WTC11 (cell line): ENCODE data around the gene UBL4A. TPM values are rescaled to one million over a fixed set of nuclear protein-coding genes. Genes with fewer than 3 reads are reported as not detected.

Experiments used
- ATAC-seq: fragments of 200-7000 bp; cut with Tn5 transposase; 2 replicates; pipeline ENCODE4 v1.10.0; 2021; ENCODE audit warnings: mild to moderate bottlenecking, moderate library complexity
- CTCF ChIA-PET: fragments of 300-600 bp; sonication (Branson Sonifier 250); formaldehyde crosslinking; loops from one replicate; lab custom pipeline; 2021; ENCODE audit warnings: antibody characterized with exemption; lab: Charles Lee
- POLR2A ChIA-PET: fragments of 350-600 bp; sonication (Branson Sonifier 250); formaldehyde crosslinking; loops from one replicate; lab custom pipeline; 2021; ENCODE audit warnings: antibody characterized with exemption; lab: Charles Lee
- DNase-seq: peaks from one replicate; pipeline ENCODE4 v3.0.0; 2021; ENCODE audit warnings: low spot score
- H3K27ac Mint-ChIP-seq: 2 replicates; pipeline ENCODE4 v1.8.0; 2021; ENCODE audit warnings: mixed read lengths
- H3K27me3 Mint-ChIP-seq: 2 replicates; pipeline ENCODE4 v1.8.0; 2021; ENCODE audit warnings: low read depth, mild to moderate bottlenecking, moderate library complexity, mixed read lengths
- H3K36me3 Mint-ChIP-seq: 2 replicates; pipeline ENCODE4 v1.8.0; 2021; ENCODE audit warnings: mixed read lengths
- H3K4me1 Mint-ChIP-seq: 2 replicates; pipeline ENCODE4 v1.8.0; 2022; ENCODE audit warnings: mixed read lengths
- H3K4me3 Mint-ChIP-seq: 2 replicates; pipeline ENCODE4 v1.8.0; 2021; ENCODE audit warnings: mild to moderate bottlenecking, moderate library complexity, mixed read lengths
- H3K9me3 Mint-ChIP-seq: 2 replicates; pipeline ENCODE4 v1.8.0; 2021; ENCODE audit warnings: mixed read lengths
- ATF1 ChIP-seq: sonication (generic); formaldehyde crosslinking; IDR thresholded peaks from 2 replicates; pipeline ENCODE4 v1.8.1; 2023; ENCODE audit warnings: mild to moderate bottlenecking, moderate library complexity, missing genetic modification reagents
- ATF3 ChIP-seq: sonication (generic); formaldehyde crosslinking; conservative IDR thresholded peaks from 2 replicates; pipeline ENCODE4 v1.8.1; 2022; ENCODE audit warnings: mild to moderate bottlenecking, missing genetic modification reagents
- ATF6 ChIP-seq: sonication (generic); formaldehyde crosslinking; IDR thresholded peaks from 2 replicates; pipeline ENCODE4 v1.8.1; 2023; ENCODE audit warnings: mild to moderate bottlenecking, missing genetic modification reagents
- IRF2 ChIP-seq: sonication (generic); formaldehyde crosslinking; IDR thresholded peaks from 2 replicates; pipeline ENCODE4 v1.8.0; 2022; ENCODE audit warnings: low read depth, missing genetic modification reagents, borderline replicate concordance
- MAX ChIP-seq: sonication (generic); formaldehyde crosslinking; IDR thresholded peaks from 2 replicates; pipeline ENCODE4 v1.8.0; 2022; ENCODE audit warnings: mild to moderate bottlenecking, missing genetic modification reagents
- PRDM15 ChIP-seq: sonication (generic); formaldehyde crosslinking; IDR thresholded peaks from 2 replicates; pipeline ENCODE4 v1.8.0; 2022; ENCODE audit warnings: missing genetic modification reagents
- PRRX2 ChIP-seq: fragments of 250-450 bp; sonication (Bioruptor Pico); IDR thresholded peaks from 2 replicates; pipeline ENCODE4 v1.8.0; 2021; ENCODE audit warnings: mild to moderate bottlenecking
- SMAD4 ChIP-seq: sonication (generic); formaldehyde crosslinking; IDR thresholded peaks from 2 replicates; pipeline ENCODE4 v1.8.0; 2022; ENCODE audit warnings: mild to moderate bottlenecking, missing genetic modification reagents
- ZNF138 ChIP-seq: sonication (generic); formaldehyde crosslinking; conservative IDR thresholded peaks from 2 replicates; pipeline ENCODE4 v1.8.1; 2022; ENCODE audit warnings: mild to moderate bottlenecking, moderate library complexity, missing genetic modification reagents
- ZNF396 ChIP-seq: fragments of 250-450 bp; sonication (Bioruptor Pico); IDR thresholded peaks from 2 replicates; pipeline ENCODE4 v1.8.0; 2021; ENCODE audit warnings: mild to moderate bottlenecking, moderate library complexity, borderline replicate concordance
- total RNA-seq: library from RNA; stranded (reverse); gene quantifications from 3 replicates; pipeline ENCODE4 v1.2.3, GENCODE V29; 2021
- TF ChIP-seq, protein P1 (sequence below): sonication (generic); formaldehyde crosslinking; IDR thresholded peaks from 2 replicates; pipeline ENCODE4 v1.8.0; 2023; ENCODE audit warnings: missing genetic modification reagents, mild to moderate bottlenecking, borderline replicate concordance
- TF ChIP-seq, protein P2 (sequence below): sonication (generic); formaldehyde crosslinking; conservative IDR thresholded peaks from 2 replicates; pipeline ENCODE4 v1.8.1; 2023; ENCODE audit warnings: mild to moderate bottlenecking, low read depth, missing genetic modification reagents, moderate library complexity
- TF ChIP-seq, protein P3 (sequence below): sonication (generic); formaldehyde crosslinking; IDR thresholded peaks from 2 replicates; pipeline ENCODE4 v1.8.1; 2023; ENCODE audit warnings: mild to moderate bottlenecking, missing genetic modification reagents, borderline replicate concordance

Gene UBL4A
- total RNA-seq, 1 experiment from 2014 or later = 34.0 TPM

- no peak for DNase-seq
- Mint-ChIP-seq H3K27me3 (peaks cover 50% of the 10 kb centered on the region), H3K27ac (no peak overlapping the region), H3K4me1 (peaks cover 14% of the 10 kb centered on the region)
- CTCF ChIA-PET = interaction anchor here (0.7 to 1.1 kb wide), 2 partner anchors 8 to 12 kb away, joined by 4 read pairs; no protein-coding TSS in a partner anchor
- POLR2A ChIA-PET = no interaction called here
- TF ChIP-seq IRF2 (CRISPR knock-in tag) = no peak
- TF ChIP-seq ZNF138 = no peak
- TF ChIP-seq ATF3 (CRISPR knock-in tag) = no peak
- TF ChIP-seq PRDM15 = no peak
- TF ChIP-seq ATF1 (CRISPR knock-in tag) = no peak
- TF ChIP-seq, protein P1, sequence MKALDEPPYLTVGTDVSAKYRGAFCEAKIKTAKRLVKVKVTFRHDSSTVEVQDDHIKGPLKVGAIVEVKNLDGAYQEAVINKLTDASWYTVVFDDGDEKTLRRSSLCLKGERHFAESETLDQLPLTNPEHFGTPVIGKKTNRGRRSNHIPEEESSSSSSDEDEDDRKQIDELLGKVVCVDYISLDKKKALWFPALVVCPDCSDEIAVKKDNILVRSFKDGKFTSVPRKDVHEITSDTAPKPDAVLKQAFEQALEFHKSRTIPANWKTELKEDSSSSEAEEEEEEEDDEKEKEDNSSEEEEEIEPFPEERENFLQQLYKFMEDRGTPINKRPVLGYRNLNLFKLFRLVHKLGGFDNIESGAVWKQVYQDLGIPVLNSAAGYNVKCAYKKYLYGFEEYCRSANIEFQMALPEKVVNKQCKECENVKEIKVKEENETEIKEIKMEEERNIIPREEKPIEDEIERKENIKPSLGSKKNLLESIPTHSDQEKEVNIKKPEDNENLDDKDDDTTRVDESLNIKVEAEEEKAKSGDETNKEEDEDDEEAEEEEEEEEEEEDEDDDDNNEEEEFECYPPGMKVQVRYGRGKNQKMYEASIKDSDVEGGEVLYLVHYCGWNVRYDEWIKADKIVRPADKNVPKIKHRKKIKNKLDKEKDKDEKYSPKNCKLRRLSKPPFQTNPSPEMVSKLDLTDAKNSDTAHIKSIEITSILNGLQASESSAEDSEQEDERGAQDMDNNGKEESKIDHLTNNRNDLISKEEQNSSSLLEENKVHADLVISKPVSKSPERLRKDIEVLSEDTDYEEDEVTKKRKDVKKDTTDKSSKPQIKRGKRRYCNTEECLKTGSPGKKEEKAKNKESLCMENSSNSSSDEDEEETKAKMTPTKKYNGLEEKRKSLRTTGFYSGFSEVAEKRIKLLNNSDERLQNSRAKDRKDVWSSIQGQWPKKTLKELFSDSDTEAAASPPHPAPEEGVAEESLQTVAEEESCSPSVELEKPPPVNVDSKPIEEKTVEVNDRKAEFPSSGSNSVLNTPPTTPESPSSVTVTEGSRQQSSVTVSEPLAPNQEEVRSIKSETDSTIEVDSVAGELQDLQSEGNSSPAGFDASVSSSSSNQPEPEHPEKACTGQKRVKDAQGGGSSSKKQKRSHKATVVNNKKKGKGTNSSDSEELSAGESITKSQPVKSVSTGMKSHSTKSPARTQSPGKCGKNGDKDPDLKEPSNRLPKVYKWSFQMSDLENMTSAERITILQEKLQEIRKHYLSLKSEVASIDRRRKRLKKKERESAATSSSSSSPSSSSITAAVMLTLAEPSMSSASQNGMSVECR (CRISPR knock-in tag) = no peak
- TF ChIP-seq, protein P2, sequence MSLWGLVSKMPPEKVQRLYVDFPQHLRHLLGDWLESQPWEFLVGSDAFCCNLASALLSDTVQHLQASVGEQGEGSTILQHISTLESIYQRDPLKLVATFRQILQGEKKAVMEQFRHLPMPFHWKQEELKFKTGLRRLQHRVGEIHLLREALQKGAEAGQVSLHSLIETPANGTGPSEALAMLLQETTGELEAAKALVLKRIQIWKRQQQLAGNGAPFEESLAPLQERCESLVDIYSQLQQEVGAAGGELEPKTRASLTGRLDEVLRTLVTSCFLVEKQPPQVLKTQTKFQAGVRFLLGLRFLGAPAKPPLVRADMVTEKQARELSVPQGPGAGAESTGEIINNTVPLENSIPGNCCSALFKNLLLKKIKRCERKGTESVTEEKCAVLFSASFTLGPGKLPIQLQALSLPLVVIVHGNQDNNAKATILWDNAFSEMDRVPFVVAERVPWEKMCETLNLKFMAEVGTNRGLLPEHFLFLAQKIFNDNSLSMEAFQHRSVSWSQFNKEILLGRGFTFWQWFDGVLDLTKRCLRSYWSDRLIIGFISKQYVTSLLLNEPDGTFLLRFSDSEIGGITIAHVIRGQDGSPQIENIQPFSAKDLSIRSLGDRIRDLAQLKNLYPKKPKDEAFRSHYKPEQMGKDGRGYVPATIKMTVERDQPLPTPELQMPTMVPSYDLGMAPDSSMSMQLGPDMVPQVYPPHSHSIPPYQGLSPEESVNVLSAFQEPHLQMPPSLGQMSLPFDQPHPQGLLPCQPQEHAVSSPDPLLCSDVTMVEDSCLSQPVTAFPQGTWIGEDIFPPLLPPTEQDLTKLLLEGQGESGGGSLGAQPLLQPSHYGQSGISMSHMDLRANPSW (CRISPR knock-in tag) = no peak
- TF ChIP-seq, protein P3, sequence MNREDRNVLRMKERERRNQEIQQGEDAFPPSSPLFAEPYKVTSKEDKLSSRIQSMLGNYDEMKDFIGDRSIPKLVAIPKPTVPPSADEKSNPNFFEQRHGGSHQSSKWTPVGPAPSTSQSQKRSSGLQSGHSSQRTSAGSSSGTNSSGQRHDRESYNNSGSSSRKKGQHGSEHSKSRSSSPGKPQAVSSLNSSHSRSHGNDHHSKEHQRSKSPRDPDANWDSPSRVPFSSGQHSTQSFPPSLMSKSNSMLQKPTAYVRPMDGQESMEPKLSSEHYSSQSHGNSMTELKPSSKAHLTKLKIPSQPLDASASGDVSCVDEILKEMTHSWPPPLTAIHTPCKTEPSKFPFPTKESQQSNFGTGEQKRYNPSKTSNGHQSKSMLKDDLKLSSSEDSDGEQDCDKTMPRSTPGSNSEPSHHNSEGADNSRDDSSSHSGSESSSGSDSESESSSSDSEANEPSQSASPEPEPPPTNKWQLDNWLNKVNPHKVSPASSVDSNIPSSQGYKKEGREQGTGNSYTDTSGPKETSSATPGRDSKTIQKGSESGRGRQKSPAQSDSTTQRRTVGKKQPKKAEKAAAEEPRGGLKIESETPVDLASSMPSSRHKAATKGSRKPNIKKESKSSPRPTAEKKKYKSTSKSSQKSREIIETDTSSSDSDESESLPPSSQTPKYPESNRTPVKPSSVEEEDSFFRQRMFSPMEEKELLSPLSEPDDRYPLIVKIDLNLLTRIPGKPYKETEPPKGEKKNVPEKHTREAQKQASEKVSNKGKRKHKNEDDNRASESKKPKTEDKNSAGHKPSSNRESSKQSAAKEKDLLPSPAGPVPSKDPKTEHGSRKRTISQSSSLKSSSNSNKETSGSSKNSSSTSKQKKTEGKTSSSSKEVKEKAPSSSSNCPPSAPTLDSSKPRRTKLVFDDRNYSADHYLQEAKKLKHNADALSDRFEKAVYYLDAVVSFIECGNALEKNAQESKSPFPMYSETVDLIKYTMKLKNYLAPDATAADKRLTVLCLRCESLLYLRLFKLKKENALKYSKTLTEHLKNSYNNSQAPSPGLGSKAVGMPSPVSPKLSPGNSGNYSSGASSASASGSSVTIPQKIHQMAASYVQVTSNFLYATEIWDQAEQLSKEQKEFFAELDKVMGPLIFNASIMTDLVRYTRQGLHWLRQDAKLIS (CRISPR knock-in tag) = no peak
- no peak for TF ChIP-seq MAX (CRISPR knock-in tag)
- no peak for TF ChIP-seq PRRX2
- TF ChIP-seq SMAD4 (CRISPR knock-in tag) = no peak
- TF ChIP-seq ATF6 (CRISPR knock-in tag) = no peak
- TF ChIP-seq ZNF396 (CRISPR knock-in tag) = no peak
- TF ChIP-seq, all 79 proteins: peak for 0
- Mint-ChIP-seq H3K9me3 (no peaks in the 10 kb centered on the region), H3K36me3 (no peaks in the 10 kb centered on the region), H3K4me3 (no peak overlapping the region)
- no peak for ATAC-seq
Observed at GRCh38 chrX:154519389-154519788, 33.0 kb upstream of the UBL4A start.
